Measurements from ENCODE around the gene SBF1.
"Not testable (repeated sequence)": the region's sequence is repeated elsewhere in the genome, so short reads cannot be mapped to it uniquely, and the experiment has no call there.

DNA sequence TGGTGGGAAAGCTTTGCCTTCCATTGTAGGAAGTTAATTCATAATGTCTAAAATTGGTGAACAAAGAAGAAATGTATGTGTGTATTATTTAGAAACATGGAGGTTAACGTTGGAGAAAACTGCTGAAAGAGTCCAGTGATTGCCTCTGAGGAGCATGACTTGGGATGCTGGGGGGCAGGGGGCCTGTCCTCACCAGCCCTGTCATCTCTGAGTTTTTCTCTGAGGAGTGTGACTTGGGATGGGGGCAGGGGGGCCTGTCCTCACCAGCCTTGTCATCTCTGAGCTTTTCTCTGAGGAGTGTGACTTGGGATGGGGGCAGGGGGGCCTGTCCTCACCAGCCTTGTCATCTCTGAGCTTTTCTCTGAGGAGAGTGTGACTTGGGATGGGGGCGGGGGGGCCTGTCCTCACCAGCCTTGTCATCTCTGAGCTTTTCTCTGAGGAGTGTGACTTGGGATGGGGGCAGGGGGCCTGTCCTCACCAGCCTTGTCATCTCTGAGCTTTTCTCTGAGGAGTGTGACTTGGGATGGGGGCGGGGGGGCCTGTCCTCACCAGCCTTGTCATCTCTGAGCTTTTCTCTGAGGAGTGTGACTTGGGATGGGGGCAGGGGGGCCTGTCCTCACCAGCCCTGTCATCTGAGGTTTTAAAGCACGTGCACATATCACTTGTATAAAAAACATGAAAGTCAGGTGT, 77.3 kb downstream of the SBF1 start:
- TF ChIP-seq, protein P1, sequence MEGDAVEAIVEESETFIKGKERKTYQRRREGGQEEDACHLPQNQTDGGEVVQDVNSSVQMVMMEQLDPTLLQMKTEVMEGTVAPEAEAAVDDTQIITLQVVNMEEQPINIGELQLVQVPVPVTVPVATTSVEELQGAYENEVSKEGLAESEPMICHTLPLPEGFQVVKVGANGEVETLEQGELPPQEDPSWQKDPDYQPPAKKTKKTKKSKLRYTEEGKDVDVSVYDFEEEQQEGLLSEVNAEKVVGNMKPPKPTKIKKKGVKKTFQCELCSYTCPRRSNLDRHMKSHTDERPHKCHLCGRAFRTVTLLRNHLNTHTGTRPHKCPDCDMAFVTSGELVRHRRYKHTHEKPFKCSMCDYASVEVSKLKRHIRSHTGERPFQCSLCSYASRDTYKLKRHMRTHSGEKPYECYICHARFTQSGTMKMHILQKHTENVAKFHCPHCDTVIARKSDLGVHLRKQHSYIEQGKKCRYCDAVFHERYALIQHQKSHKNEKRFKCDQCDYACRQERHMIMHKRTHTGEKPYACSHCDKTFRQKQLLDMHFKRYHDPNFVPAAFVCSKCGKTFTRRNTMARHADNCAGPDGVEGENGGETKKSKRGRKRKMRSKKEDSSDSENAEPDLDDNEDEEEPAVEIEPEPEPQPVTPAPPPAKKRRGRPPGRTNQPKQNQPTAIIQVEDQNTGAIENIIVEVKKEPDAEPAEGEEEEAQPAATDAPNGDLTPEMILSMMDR (IDR thresholded peaks at IDR 0.05; ENCODE audit: low read length) = not testable (repeated sequence)
- TF ChIP-seq EZH2 (IDR thresholded peaks at IDR 0.05; ENCODE audit: borderline replicate concordance, low read length) = not testable (repeated sequence)
